Fibroblast of mammary gland (primary cell): Measurements from ENCODE around the gene OTUD7B.

ENCODE experiments used
- DNase-seq: peaks from one replicate; pipeline ENCODE4 v3.0.0-alpha.2; 2010; ENCODE audit warnings: low read depth
- H3K4me3 ChIP-seq: 2 replicates; pipeline ENCODE4 v1.5.1; 2011; ENCODE audit warnings: low read depth, mild to moderate bottlenecking, low read length, moderate library complexity; ENCODE audit not compliant: control insufficient read depth
- TF ChIP-seq, protein P1 (sequence below): conservative IDR thresholded peaks from 2 replicates; pipeline ENCODE4 v1.5.1; 2011; ENCODE audit warnings: low read depth, low read length, inconsistent platforms; ENCODE audit not compliant: control insufficient read depth, insufficient read depth

Gene OTUD7B

DNA sequence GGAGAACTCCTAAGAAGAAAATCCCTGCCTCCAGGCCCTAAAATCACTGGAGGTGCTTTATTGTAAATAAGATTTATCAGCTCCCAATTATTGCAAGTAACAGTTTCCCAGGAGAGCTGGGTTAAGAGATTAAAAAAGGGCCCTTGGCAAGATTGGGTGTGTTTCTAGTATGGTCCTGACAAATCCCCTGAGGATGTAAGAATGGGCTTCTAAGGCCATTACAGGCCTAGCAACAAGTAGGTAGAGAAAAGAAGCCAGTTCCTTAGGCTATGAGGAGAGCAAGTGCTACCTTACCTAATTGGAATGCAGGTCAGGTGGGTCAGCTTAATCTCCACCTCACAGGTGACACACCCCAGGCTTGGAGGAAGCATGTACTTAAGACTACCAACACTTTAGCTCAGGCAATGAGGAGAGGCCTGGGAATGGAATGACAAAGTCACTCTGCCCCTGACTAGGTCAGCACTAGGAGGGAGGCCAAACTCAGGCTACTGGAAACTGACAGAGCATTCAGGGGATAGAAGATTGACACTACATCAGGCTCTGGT lies 6.8 kb upstream of the OTUD7B start:
- no peak for DNase-seq
- H3K4me3 ChIP-seq, result no peak overlapping the region
- TF ChIP-seq, protein P1, sequence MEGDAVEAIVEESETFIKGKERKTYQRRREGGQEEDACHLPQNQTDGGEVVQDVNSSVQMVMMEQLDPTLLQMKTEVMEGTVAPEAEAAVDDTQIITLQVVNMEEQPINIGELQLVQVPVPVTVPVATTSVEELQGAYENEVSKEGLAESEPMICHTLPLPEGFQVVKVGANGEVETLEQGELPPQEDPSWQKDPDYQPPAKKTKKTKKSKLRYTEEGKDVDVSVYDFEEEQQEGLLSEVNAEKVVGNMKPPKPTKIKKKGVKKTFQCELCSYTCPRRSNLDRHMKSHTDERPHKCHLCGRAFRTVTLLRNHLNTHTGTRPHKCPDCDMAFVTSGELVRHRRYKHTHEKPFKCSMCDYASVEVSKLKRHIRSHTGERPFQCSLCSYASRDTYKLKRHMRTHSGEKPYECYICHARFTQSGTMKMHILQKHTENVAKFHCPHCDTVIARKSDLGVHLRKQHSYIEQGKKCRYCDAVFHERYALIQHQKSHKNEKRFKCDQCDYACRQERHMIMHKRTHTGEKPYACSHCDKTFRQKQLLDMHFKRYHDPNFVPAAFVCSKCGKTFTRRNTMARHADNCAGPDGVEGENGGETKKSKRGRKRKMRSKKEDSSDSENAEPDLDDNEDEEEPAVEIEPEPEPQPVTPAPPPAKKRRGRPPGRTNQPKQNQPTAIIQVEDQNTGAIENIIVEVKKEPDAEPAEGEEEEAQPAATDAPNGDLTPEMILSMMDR, result no peak

DNA sequence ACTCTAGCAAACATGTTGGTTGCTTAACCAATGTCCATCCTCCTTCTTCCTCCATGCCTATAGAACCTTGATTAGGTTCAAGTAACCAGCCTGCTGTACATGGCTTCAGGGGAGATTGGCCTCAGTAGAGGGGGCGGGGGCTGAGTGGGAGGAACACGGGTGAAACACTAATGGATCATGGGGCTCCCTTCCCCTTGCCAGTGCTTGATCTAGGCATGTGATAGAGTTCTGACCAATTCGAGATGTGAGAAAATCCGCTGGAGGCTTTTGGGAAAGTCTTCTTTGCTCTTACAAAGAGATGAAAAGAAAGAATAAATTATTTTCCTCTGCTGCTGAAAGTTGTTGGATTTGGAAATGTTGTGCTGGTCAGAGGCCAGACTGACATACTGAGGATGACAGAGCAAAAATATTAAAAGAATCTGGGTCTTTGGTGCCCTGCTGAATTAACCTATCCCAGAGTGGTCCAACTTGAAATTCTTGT lies 5.2 kb upstream of the OTUD7B start:
- TF ChIP-seq, protein P1, result no peak
- peak; percentile 31 for DNase-seq
- no peak overlapping the region for H3K4me3 ChIP-seq

DNA sequence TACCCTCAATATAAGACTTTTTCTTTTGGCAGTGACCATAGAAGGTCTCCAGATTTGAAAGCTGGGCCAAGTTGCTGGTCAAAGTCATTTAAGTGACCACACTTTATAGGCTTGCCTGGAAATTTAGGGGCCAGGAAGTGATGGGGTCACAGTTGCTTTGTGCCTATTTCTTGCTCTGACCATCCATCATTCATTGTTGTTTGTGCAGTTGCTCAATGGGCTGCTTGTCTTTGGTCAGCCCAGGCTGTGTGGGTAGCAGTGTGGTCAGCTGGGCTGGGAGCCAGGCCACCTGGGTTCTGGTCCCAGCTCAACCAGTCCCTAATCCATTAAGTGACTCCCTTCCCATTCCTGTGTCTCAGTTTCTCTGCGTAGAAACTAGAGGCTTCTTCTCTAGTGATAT lies 2.1 kb upstream of the OTUD7B start:
- DNase-seq, result peak; percentile 35

DNA sequence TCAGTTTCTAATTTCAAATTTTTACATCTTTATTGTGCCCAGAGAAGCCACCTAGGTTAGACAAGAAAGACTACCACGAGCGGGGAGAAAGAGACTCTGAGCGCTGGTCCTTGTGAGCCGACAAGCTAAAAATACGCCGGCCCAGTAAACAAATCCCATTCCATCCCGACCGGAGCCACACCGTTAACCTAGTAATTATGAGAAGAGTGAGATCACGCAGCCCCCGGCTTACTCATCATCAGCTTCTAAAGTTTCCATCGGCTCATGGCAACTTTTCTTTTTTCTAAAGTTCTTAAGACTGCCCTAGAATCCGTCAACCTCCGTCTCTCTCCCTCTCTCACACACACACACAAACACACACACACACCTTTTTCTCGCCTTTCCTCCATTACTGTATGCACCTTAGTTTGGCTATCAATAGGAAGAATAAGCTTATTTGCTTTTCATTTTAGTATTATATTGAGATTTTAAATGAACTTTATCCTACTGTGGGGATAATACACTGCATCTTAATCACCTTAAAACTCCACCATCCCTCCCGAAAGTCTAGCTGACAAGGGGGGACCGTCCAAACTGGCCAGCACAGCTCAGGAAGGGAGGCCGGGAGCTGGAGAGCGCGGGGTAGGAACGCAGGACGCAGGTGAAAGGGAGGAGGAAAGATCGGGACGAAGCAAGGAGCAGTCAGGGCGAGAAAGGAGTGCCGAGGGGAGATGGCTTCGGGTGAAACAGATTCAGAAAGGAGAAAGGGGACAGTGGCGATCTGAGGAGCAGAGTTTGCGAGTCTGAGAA lies 728 bp downstream of the OTUD7B start:
- peak; percentile 89 for DNase-seq
- H3K4me3 ChIP-seq, result peak overlapping the region; percentile 92
- TF ChIP-seq, protein P1, result no peak

More for the DNA sequence above, 2.1 kb upstream of the OTUD7B start:
- H3K4me3 ChIP-seq, result no peak overlapping the region
- TF ChIP-seq, protein P1, result no peak

DNA sequence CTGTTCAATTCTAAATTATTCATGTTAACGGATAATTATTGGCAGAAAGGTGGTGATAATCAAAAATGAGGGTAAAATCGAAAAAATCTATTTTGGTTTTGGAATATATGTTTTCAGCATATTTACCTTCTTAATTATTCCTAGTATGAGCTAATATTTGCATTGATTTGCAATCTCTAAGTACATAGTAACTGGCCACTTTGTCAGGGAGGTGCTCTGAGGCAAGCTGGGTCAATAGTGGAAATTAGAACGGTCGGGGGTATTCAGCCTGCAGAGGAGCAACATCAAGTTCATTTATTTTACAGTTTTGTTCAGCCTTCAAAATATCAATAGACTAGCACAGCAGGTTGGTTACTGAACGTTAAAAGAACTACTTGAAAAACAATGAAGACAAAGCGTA lies 1.8 kb downstream of the OTUD7B start:
- DNase-seq, result no peak
- TF ChIP-seq, protein P1, result no peak
- peak overlapping the region; percentile 92 for H3K4me3 ChIP-seq

DNA sequence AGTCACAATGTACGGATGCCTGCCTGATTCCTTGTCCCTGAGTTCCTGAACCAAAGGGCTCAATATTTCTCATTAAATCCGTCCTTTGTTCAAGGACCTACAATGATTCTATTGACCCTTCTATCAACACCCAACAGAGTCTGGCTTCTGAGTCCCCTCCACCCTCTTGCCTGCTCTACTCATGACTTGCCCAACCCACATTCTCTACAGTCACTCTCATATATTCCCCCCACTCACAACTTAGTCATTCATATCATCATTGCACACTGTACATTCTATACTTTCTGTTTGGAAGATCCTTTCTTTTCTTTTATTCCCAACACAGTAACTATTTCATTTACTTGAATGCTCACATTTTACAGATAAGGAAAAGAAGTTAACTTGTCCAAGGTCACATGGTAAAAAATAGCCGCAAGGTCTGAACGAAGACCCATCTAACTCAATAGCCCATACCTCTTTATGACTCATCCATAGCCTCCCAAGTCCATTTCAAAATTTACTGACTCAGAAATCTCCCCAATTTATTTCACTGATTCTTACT lies 3.6 kb downstream of the OTUD7B start:
- DNase-seq, result peak; percentile 65
- TF ChIP-seq, protein P1, result no peak
- no peak overlapping the region for H3K4me3 ChIP-seq
